Neuronal stem cell (in vitro differentiated cells): Measurements from ENCODE around the gene ADSS1.

Experiments
- DNase-seq: peaks from one replicate; pipeline ENCODE4 v3.0.0-alpha.2; 2013; ENCODE audit warnings: low spot score
- H2AFZ ChIP-seq: one replicate; pipeline ENCODE4 v1.6.1; 2013; ENCODE audit warnings: mild to moderate bottlenecking, low read length, inconsistent platforms
- H2AK5ac ChIP-seq: 2 replicates; pipeline ENCODE4 v1.6.1; 2013; ENCODE audit warnings: low read depth, mild to moderate bottlenecking, inconsistent platforms, low read length, moderate library complexity, mixed read lengths
- H2BK120ac ChIP-seq: 2 replicates; pipeline ENCODE4 v1.6.1; 2013; ENCODE audit warnings: low read depth, mild to moderate bottlenecking, inconsistent platforms, low read length, moderate library complexity, mixed read lengths
- H2BK12ac ChIP-seq: one replicate; pipeline ENCODE4 v1.6.1; 2013; ENCODE audit warnings: low read length, inconsistent platforms
- H2BK15ac ChIP-seq: 2 replicates; pipeline ENCODE4 v1.6.1; 2013; ENCODE audit warnings: mild to moderate bottlenecking, low read length, inconsistent platforms, mixed read lengths
- H2BK5ac ChIP-seq: one replicate; pipeline ENCODE4 v1.6.1; 2013; ENCODE audit warnings: inconsistent platforms, mild to moderate bottlenecking, low read length, moderate library complexity
- H3K14ac ChIP-seq: one replicate; pipeline ENCODE4 v1.6.1; 2013; ENCODE audit warnings: low read length, inconsistent platforms
- H3K18ac ChIP-seq: 2 replicates; pipeline ENCODE4 v1.6.1; 2013; ENCODE audit warnings: low read length, inconsistent platforms
- H3K23ac ChIP-seq: 2 replicates; pipeline ENCODE4 v1.6.1; 2013; ENCODE audit warnings: low read depth, mild to moderate bottlenecking, mixed read lengths, low read length, inconsistent platforms; ENCODE audit not compliant: poor library complexity
- H3K27ac ChIP-seq: replicated peaks from 3 replicates; pipeline ENCODE4 v1.5.1; 2013; ENCODE audit warnings: low read length, inconsistent platforms
- H3K27me3 ChIP-seq, 3 experiments: 2 replicates each; pipeline ENCODE4 v1.6.1; 2013; ENCODE audit warnings: low read length in 3 of 3, mild to moderate bottlenecking in 2 of 3, inconsistent platforms in 1 of 3, low read depth in 1 of 3, mixed read lengths in 1 of 3, moderate library complexity in 1 of 3; ENCODE audit not compliant: control insufficient read depth in 3 of 3, insufficient read depth in 3 of 3
- H3K36me3 ChIP-seq, 2 donors: replicated peaks in 1 of 2; 2 replicates each; pipeline ENCODE4 v1.6.1; 2013; ENCODE audit warnings: low read length in 2 of 2; ENCODE audit not compliant: control insufficient read depth in 2 of 2, insufficient read depth in 2 of 2
- H3K4ac ChIP-seq: 2 replicates; pipeline ENCODE4 v1.6.1; 2013; ENCODE audit warnings: inconsistent platforms, mild to moderate bottlenecking, low read length, moderate library complexity
- H3K4me1 ChIP-seq, 2 donors: 1 replicate in 1 of 2; 2 replicates in 1 of 2; pipeline ENCODE4 v1.6.1; 2013; ENCODE audit warnings: low read length in 2 of 2, low read depth in 1 of 2; ENCODE audit not compliant: control insufficient read depth in 2 of 2, insufficient read depth in 1 of 2
- H3K4me2 ChIP-seq: one replicate; pipeline ENCODE4 v1.6.1; 2013; ENCODE audit warnings: mild to moderate bottlenecking, low read length, inconsistent platforms; ENCODE audit not compliant: insufficient read depth, poor library complexity, severe bottlenecking
- H3K4me3 ChIP-seq, 2 donors: 2 replicates each; pipeline ENCODE4 v1.5.1; 2013; ENCODE audit warnings: low read length in 2 of 2, mild to moderate bottlenecking in 2 of 2, inconsistent platforms in 1 of 2, moderate library complexity in 1 of 2
- H3K79me1 ChIP-seq: one replicate; pipeline ENCODE4 v1.6.1; 2013; ENCODE audit warnings: low read depth, mild to moderate bottlenecking, inconsistent platforms, low read length, moderate library complexity
- H3K9ac ChIP-seq: one replicate; pipeline ENCODE4 v1.6.1; 2013; ENCODE audit warnings: mild to moderate bottlenecking, low read depth, low read length, inconsistent platforms; ENCODE audit not compliant: poor library complexity
- H3K9me3 ChIP-seq, 2 donors: replicated peaks in 1 of 2; 2 replicates each; pipeline versions ENCODE3 to v1.6.1; 2013; ENCODE audit warnings: low read length in 2 of 2, mild to moderate bottlenecking in 2 of 2, inconsistent platforms in 1 of 2, low read depth in 1 of 2, mixed read lengths in 1 of 2, moderate library complexity in 1 of 2; ENCODE audit not compliant: control insufficient read depth in 2 of 2, insufficient read depth in 1 of 2
- H4K8ac ChIP-seq: one replicate; pipeline ENCODE4 v1.6.1; 2013; ENCODE audit warnings: low read depth, mild to moderate bottlenecking, inconsistent platforms, low read length, moderate library complexity
- H4K91ac ChIP-seq: one replicate; pipeline ENCODE4 v1.6.1; 2013; ENCODE audit warnings: low read length, low read depth, mild to moderate bottlenecking, inconsistent platforms; ENCODE audit not compliant: poor library complexity
- WGBS, 2 donors: extraction: QIAGEN DNeasy Blood & Tissue Kit; methylation state at CpG; one replicate each; pipeline ENCODE4 v1.1.7; 2013; ENCODE audit warnings: missing lambda C conversion rate in 2 of 2, mixed read lengths in 1 of 2; ENCODE audit not compliant: insufficient read length in 2 of 2, insufficient replicate concordance in 1 of 2; ENCODE audit errors: extremely low coverage in 2 of 2; 5-methylcytosine and 5-hydroxymethylcytosine counted together

The ADSS1 gene

DNA sequence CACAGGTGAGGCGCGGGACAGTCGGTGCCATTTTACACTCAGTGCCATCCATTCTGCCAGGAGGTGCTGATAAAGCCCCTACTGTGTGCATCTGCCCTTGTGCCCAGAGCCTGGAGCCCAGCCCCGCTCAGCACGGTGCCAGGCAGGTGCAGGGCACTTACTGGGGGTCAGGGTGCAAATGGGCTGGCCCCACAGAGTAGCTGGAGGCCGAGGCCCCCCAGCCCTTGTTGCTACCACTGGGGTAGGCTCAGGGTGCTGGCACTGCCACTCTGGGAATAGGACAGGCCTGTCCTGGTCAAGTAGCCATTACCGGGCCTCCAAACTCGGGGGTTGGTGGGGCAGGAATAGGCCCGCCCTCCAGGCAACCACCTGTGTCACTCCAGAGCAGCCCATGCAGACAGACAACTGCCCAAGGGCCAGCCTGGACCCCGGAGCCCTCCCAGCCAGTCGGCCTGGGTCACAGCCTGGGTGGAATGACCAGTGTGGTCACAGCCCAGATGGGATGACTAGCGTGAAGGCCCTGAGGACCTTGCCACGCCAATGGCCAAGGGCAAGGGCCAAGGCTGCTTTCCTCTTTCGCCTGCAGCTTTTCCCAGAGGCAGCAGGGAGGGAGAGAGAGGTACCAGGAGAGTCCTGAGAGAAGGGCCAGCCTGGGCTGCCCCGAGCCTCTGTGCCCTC is 31.6 kb upstream of the ADSS1 start:
- DNase-seq, result no peak
- WGBS, 2 donors, result no CpG with 5 or more reads among the region's 15 CpGs
- no peaks in the 10 kb centered on the region for H3K9me3 ChIP-seq
- peak overlapping the region; percentile 60 for H3K23ac ChIP-seq
- H3K4ac ChIP-seq, result no peak overlapping the region
- no peak overlapping the region for H2BK12ac ChIP-seq
- H2BK120ac ChIP-seq, result no peak overlapping the region
- H2BK5ac ChIP-seq, result peak overlapping the region; percentile 68
- H3K14ac ChIP-seq, result no peak overlapping the region
- H3K4me3 ChIP-seq, result no peak overlapping the region
- H3K27ac ChIP-seq, result no peak overlapping the region
- no peak overlapping the region for H4K8ac ChIP-seq
- H2BK15ac ChIP-seq, result no peak overlapping the region
- H3K36me3 ChIP-seq, result peaks cover 6 to 15% of the 10 kb centered on the region in 2 donors
- no peak overlapping the region for H3K18ac ChIP-seq
- H3K4me2 ChIP-seq, result no peak overlapping the region
- peak overlapping the region; percentile 12 for H3K9ac ChIP-seq
- H3K27me3 ChIP-seq, result peaks cover 0 to 3% (median 0%) of the 10 kb centered on the region in 3 experiments
- peaks cover 34 to 47% of the 10 kb centered on the region in 2 donors for H3K4me1 ChIP-seq
- H2AFZ ChIP-seq, result no peak overlapping the region
- no peak overlapping the region for H4K91ac ChIP-seq
- peaks cover 43% of the 10 kb centered on the region for H3K79me1 ChIP-seq
- peak overlapping the region; percentile 83 for H2AK5ac ChIP-seq

DNA sequence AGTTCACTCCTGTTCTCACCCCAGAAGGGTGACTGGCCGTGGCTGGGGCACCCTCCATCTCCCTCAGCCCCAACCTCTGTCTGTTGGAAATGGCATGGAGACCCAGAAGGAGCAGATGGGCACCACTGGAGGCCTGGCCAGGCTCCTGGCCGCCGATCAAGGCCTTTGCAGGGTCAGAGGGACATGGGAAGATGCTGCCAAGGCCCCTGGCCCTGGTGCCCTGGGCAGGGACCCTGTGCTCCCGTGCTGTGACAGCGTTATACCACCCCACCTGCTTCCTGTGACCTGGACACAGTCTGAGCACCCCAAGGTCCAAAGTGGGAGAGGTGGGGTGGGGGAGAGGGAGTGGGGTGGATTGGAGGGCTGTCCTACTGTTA is 31.1 kb upstream of the ADSS1 start:
- Histone ChIP-seq H3K14ac (no peak overlapping the region), H3K23ac (peak overlapping the region; percentile 60), H3K79me1 (peaks cover 47% of the 10 kb centered on the region), H3K9ac (no peak overlapping the region), H2BK12ac (no peak overlapping the region), H3K9me3 (no peaks in the 10 kb centered on the region), H4K8ac (no peak overlapping the region), H4K91ac (no peak overlapping the region), H2BK120ac (no peak overlapping the region), H3K4me3 (no peak overlapping the region), H3K4ac (no peak overlapping the region), H3K4me1 (peaks cover 29 to 47% of the 10 kb centered on the region in 2 donors), H2BK15ac (no peak overlapping the region), H2BK5ac (no peak overlapping the region), H2AFZ (no peak overlapping the region), H2AK5ac (peak overlapping the region; percentile 63), H3K36me3 (peaks cover 6 to 15% of the 10 kb centered on the region in 2 donors), H3K27me3 (peaks cover 0 to 3% (median 0%) of the 10 kb centered on the region in 3 experiments), H3K18ac (no peak overlapping the region), H3K27ac (no peak overlapping the region), H3K4me2 (no peak overlapping the region)
- no peak for DNase-seq
- WGBS, 2 donors, result no CpG with 5 or more reads among the region's 5 CpGs

DNA sequence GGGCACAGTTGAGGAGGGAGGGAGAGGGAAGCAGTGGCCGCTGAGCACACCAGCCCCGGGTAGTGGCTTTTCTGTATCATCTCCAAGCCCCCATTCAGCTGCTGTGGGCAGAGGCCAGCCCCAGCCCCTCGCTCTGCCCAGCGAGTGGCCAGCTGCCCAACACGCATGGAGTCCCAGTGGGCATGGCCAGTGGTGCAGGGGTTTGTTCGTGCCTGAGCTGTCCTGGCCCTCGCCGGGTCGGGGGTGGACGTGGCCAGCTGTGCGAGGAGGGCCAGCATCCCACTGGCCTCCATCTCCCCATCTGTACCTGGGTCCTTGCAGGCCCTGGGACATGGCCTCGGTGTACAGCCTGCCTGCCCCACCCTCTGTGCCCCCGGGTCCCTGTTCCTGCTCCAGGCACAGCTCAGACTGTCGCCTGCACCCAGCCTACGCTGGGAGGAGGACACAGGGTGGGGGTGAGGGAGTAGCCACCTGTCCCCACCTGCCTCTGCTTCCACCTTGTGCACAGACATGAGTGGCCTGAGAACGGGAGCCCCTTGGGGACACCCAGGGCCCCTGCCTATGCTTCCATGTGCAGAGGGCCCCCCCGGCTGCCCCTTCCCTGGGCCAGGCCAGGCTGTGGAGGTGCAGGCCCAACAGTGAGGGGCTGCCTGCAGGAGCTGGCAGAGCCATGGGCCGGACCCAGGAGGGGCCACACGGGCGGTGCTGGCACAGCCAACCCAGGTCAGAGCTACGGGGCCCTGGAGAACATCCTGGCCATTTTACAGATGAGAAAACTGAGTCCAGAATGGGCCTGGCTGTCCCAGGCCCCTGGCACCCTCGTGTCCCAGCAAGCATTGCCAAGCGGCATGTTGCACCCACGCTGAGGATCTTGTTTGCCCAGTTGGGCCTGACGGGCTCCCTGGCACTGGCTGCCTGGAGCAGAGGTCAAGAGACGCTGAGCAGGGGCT is 30.3 kb upstream of the ADSS1 start:
- peaks cover 6 to 15% of the 10 kb centered on the region in 2 donors for H3K36me3 ChIP-seq
- H3K27ac ChIP-seq, result no peak overlapping the region

More for the DNA sequence above, 30.3 kb upstream of the ADSS1 start:
- Histone ChIP-seq H3K4me1 (peaks cover 22 to 41% of the 10 kb centered on the region in 2 donors), H3K4ac (peak overlapping the region; percentile 95), H3K79me1 (peaks cover 47% of the 10 kb centered on the region), H3K23ac (peak overlapping the region; percentile 60), H2BK120ac (peak overlapping the region; percentile 81), H2BK5ac (peak overlapping the region; percentile 66), H3K4me2 (no peak overlapping the region), H2BK15ac (peak overlapping the region; percentile 99), H2AFZ (no peak overlapping the region), H3K14ac (peak overlapping the region; percentile 97), H2BK12ac (peak overlapping the region; percentile 90), H3K18ac (peak overlapping the region; percentile 80), H3K4me3 (no peak overlapping the region), H4K8ac (peak overlapping the region; percentile 82), H4K91ac (peak overlapping the region; percentile 92), H3K9me3 (no peaks in the 10 kb centered on the region), H3K9ac (peak overlapping the region; percentile 86), H2AK5ac (peak overlapping the region; percentile 97), H3K27me3 (peaks cover 0 to 3% (median 0%) of the 10 kb centered on the region in 3 experiments)
- no peak for DNase-seq
- WGBS, 2 donors, result no CpG with 5 or more reads among the region's 26 CpGs
